Right atrium auricular region (tissue), 2 donors: Measurements from ENCODE around the gene WBP1L. TPM values are rescaled to one million over a fixed set of nuclear protein-coding genes. Genes with fewer than 3 reads are reported as not detected.

Source experiments
- DNase-seq: peaks from one replicate; pipeline ENCODE4 v3.0.0-alpha.2; 2019; ENCODE audit warnings: low spot score
- H3K27ac ChIP-seq, 2 donors: fragments of 200-600 bp; sonication (generic); 1 replicate in 1 of 2; 2 replicates in 1 of 2; pipeline ENCODE4 v1.5.1; 2016 to 2019
- H3K27me3 ChIP-seq, 2 donors: fragments of 200-600 bp; sonication (generic); one replicate each; pipeline versions ENCODE4 v1.5.1 to v1.6.0; 2017 to 2019
- H3K36me3 ChIP-seq: fragments of 200-600 bp; sonication (generic); one replicate; pipeline ENCODE4 v1.5.1; 2016
- H3K4me1 ChIP-seq, 2 donors: fragments of 200-600 bp; sonication (generic); one replicate each; pipeline versions ENCODE4 v1.5.1 to v1.6.0; 2017 to 2019
- H3K4me3 ChIP-seq, 2 donors: fragments of 200-600 bp; sonication (generic); 1 replicate in 1 of 2; 2 replicates in 1 of 2; pipeline ENCODE4 v1.5.1; 2017 to 2019; ENCODE audit warnings: mild to moderate bottlenecking in 1 of 2, moderate library complexity in 1 of 2
- H3K9me3 ChIP-seq, 2 donors: fragments of 200-600 bp; sonication (generic); one replicate each; pipeline ENCODE4 v1.5.1; 2019
- total RNA-seq, 2 donors: library from RNA; depleted of rRNA; stranded (reverse); fragments of >200 nt; gene quantifications; one replicate each; pipeline ENCODE4 v1.1.0, GENCODE V29; 2016
- TF ChIP-seq, protein P1 (sequence below), 2 donors: fragments of 200-600 bp; sonication (generic); IDR thresholded peaks; one replicate each; pipeline ENCODE4 v1.5.1; 2019; ENCODE audit warnings: antibody characterized with exemption in 2 of 2

WBP1L gene
- total RNA-seq, 2 donors from 2014 or later = 46.1 to 94.4 TPM

- Histone ChIP-seq H3K27ac (no peak overlapping the region), H3K9me3 (no peaks in the 10 kb centered on the region), H3K4me3 (no peak overlapping the region), H3K4me1 (no peaks in the 10 kb centered on the region), H3K27me3 (no peaks in the 10 kb centered on the region), H3K36me3 (peaks cover 25% of the 10 kb centered on the region)
- DNase-seq = peak; percentile 13
- TF ChIP-seq, protein P1, sequence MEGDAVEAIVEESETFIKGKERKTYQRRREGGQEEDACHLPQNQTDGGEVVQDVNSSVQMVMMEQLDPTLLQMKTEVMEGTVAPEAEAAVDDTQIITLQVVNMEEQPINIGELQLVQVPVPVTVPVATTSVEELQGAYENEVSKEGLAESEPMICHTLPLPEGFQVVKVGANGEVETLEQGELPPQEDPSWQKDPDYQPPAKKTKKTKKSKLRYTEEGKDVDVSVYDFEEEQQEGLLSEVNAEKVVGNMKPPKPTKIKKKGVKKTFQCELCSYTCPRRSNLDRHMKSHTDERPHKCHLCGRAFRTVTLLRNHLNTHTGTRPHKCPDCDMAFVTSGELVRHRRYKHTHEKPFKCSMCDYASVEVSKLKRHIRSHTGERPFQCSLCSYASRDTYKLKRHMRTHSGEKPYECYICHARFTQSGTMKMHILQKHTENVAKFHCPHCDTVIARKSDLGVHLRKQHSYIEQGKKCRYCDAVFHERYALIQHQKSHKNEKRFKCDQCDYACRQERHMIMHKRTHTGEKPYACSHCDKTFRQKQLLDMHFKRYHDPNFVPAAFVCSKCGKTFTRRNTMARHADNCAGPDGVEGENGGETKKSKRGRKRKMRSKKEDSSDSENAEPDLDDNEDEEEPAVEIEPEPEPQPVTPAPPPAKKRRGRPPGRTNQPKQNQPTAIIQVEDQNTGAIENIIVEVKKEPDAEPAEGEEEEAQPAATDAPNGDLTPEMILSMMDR (IDR thresholded peaks at IDR 0.05) = no peak
Measured at GRCh38 chr10:102702742-102703141, 41.0 kb upstream of the WBP1L start.

DNA sequence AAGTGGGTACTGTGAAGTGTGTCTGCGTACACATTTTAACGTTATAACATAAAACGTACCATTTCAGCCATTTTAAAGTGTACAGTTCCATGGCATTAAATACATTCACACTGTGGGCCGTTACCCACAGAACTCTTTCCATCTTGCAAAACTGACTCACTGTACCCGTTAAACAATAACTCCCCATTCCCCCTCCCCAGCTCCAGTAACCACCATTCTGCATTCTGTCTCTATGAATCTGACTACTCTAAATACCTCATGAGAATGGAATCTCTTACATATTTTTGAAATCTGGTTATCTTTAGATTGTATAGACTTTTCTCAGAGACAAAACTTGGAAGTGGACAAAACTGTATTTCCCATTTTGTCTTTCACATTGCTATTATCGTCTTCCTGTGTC lies 38.8 kb upstream of the WBP1L start:
- Histone ChIP-seq H3K9me3 (no peaks in the 10 kb centered on the region), H3K4me1 (peaks cover 0 to under 1% of the 10 kb centered on the region in 2 donors), H3K36me3 (peaks cover 4% of the 10 kb centered on the region), H3K27ac (no peak overlapping the region), H3K4me3 (no peak overlapping the region), H3K27me3 (no peaks in the 10 kb centered on the region)
- DNase-seq = no peak
- TF ChIP-seq, protein P1 (IDR thresholded peaks at IDR 0.05) = no peak

DNA sequence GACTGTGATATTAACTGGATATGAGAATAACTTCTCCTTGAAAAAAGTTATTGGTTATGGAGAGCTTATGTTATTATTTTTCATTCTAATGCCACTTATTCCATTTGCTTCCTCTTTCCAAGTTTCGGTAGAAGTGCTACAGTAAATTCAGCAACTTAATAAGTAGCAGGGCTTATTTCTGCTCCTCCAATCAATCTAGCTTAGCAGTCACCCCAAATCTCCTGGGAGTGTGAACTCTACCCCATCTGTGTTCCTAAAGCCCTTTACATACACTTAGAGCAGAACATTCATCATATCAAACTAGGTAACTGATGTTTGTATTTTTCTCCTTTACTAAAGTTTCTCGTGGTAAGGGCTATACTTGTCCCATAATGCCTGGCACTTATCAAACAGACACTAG lies 38.2 kb upstream of the WBP1L start:
- H3K27ac ChIP-seq = no peak overlapping the region
- DNase-seq = no peak
- H3K4me3 ChIP-seq = no peak overlapping the region
- TF ChIP-seq, protein P1 (IDR thresholded peaks at IDR 0.05) = no peak
- H3K36me3 ChIP-seq = peaks cover 4% of the 10 kb centered on the region
- H3K27me3 ChIP-seq = no peaks in the 10 kb centered on the region
- H3K9me3 ChIP-seq = no peaks in the 10 kb centered on the region
- peaks cover 0 to 7% of the 10 kb centered on the region in 2 donors for H3K4me1 ChIP-seq

DNA sequence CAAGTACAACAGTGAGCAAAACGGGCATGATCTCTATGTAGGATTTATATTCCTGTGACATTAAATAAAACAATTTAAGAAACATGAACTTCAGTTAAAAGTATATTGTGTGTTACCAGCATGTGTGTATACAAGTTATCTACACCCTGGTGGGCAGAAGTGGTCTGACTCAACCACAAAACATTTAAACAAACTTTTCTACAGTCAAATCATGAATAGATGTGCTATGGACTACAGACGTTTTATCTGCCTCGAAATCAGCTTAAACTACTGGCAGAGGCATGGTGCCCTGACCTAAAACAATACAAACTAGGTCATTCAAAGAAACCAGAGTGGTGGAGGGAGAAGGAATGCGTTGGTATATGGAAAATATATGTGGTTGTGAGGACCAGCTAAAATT lies 33.1 kb upstream of the WBP1L start:
- H3K4me1 ChIP-seq = peaks cover 0 to 28% of the 10 kb centered on the region in 2 donors
- H3K27ac ChIP-seq = no peak overlapping the region
- no peak overlapping the region for H3K4me3 ChIP-seq
- H3K27me3 ChIP-seq = no peaks in the 10 kb centered on the region
- DNase-seq = peak; percentile 9
- no peaks in the 10 kb centered on the region for H3K9me3 ChIP-seq
- no peaks in the 10 kb centered on the region for H3K36me3 ChIP-seq
- TF ChIP-seq, protein P1 (IDR thresholded peaks at IDR 0.05) = no peak

- no peak overlapping the region for H3K27ac ChIP-seq
- H3K27me3 ChIP-seq = no peaks in the 10 kb centered on the region
- TF ChIP-seq, protein P1 (IDR thresholded peaks at IDR 0.05) = no peak
- no peak overlapping the region for H3K4me3 ChIP-seq
- no peaks in the 10 kb centered on the region for H3K9me3 ChIP-seq
- no peak for DNase-seq
- H3K36me3 ChIP-seq = no peaks in the 10 kb centered on the region
- H3K4me1 ChIP-seq = peaks cover 0 to 28% of the 10 kb centered on the region in 2 donors
Measured at GRCh38 chr10:102712089-102712488, 31.7 kb upstream of the WBP1L start.

- TF ChIP-seq, protein P1 (IDR thresholded peaks at IDR 0.05) = no peak
- DNase-seq = no peak
- peak overlapping the region; percentile 85 to 88 for H3K27ac ChIP-seq
- H3K36me3 ChIP-seq = no peaks in the 10 kb centered on the region
- H3K9me3 ChIP-seq = no peaks in the 10 kb centered on the region
- H3K4me3 ChIP-seq = peak overlapping the region; percentile 79 to 83
- no peaks in the 10 kb centered on the region for H3K27me3 ChIP-seq
- H3K4me1 ChIP-seq = peaks cover 0 to 32% of the 10 kb centered on the region in 2 donors
Measured at GRCh38 chr10:102712843-102713538, 30.8 kb upstream of the WBP1L start.
